Thoracic aorta (tissue), 2 donors: ENCODE results near the gene MRPL36. TPM values are rescaled to one million over a fixed set of nuclear protein-coding genes. Genes with fewer than 3 reads are reported as not detected.

Experiments
- ATAC-seq: fragments of 150-250 bp; one replicate; pipeline ENCODE4 v1.8.0; 2017; ENCODE audit warnings: low read depth; ENCODE audit not compliant: insufficient number of reproducible peaks, low FRiP score
- DNase-seq: peaks from one replicate; pipeline ENCODE4 v3.0.0-alpha.2; 2020; ENCODE audit warnings: low spot score
- H3K27ac ChIP-seq, 2 donors: fragments of 200-600 bp; sonication (generic); 1 replicate in 1 of 2; 2 replicates in 1 of 2; pipeline ENCODE4 v1.5.1; 2016; ENCODE audit warnings: mild to moderate bottlenecking in 2 of 2, moderate library complexity in 2 of 2
- H3K27me3 ChIP-seq: fragments of 200-600 bp; sonication (generic); replicated peaks from 2 replicates; pipeline ENCODE4 v1.6.0; 2016; ENCODE audit warnings: mild to moderate bottlenecking; ENCODE audit not compliant: insufficient read depth
- H3K36me3 ChIP-seq: fragments of 200-600 bp; sonication (generic); one replicate; pipeline ENCODE4 v1.5.1; 2016
- H3K4me1 ChIP-seq, 2 donors: fragments of 200-600 bp; sonication (generic); 1 replicate in 1 of 2; 2 replicates in 1 of 2; pipeline versions ENCODE4 v1.5.1 to v1.6.0; 2016; ENCODE audit warnings: low read depth in 2 of 2, mild to moderate bottlenecking in 1 of 2; ENCODE audit not compliant: control insufficient read depth in 1 of 2
- H3K4me3 ChIP-seq: fragments of 200-600 bp; sonication (generic); 2 replicates; pipeline ENCODE4 v1.5.1; 2016; ENCODE audit warnings: mild to moderate bottlenecking
- H3K9me3 ChIP-seq: fragments of 200-600 bp; sonication (generic); 2 replicates; pipeline ENCODE4 v1.5.1; 2016
- total RNA-seq, 2 donors: library from RNA; depleted of rRNA; stranded (reverse); fragments of >200 nt; gene quantifications; one replicate each; pipeline versions ENCODE4 v1.1.0 to v1.2.3, GENCODE V29; 2016
- TF ChIP-seq, protein P1 (sequence below): fragments of 200-600 bp; sonication (generic); IDR thresholded peaks from one replicate; pipeline ENCODE4 v1.5.1; 2019; ENCODE audit warnings: antibody characterized with exemption

The MRPL36 gene
- total RNA-seq, 2 donors from 2014 or later, result 26.2 to 26.9 TPM

DNA sequence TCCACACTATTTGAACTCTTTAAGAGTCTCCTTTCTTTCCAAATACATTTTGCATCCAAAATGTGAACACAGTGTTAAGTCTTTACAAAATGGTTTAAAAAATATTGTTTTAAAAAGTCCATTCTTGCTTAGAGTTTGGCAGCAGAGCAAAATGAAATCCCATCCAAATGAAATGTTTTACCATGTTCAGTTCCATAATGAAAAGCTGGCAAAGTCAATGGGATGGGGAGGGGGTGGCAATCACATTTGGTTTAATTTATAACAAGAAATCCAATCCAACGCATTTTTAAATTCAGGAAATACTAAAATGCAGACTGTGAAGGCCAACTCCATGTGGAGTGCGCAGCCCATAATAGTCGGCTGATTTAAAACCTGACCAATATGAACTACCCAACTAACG, 39.4 kb downstream of the MRPL36 start:
- Histone ChIP-seq H3K27ac (no peak overlapping the region), H3K27me3 (no peaks in the 10 kb centered on the region), H3K4me3 (no peak overlapping the region), H3K9me3 (no peaks in the 10 kb centered on the region), H3K36me3 (no peaks in the 10 kb centered on the region), H3K4me1 (no peaks in the 10 kb centered on the region)
- ATAC-seq (no peak), DNase-seq (no peak)
- TF ChIP-seq, protein P1, sequence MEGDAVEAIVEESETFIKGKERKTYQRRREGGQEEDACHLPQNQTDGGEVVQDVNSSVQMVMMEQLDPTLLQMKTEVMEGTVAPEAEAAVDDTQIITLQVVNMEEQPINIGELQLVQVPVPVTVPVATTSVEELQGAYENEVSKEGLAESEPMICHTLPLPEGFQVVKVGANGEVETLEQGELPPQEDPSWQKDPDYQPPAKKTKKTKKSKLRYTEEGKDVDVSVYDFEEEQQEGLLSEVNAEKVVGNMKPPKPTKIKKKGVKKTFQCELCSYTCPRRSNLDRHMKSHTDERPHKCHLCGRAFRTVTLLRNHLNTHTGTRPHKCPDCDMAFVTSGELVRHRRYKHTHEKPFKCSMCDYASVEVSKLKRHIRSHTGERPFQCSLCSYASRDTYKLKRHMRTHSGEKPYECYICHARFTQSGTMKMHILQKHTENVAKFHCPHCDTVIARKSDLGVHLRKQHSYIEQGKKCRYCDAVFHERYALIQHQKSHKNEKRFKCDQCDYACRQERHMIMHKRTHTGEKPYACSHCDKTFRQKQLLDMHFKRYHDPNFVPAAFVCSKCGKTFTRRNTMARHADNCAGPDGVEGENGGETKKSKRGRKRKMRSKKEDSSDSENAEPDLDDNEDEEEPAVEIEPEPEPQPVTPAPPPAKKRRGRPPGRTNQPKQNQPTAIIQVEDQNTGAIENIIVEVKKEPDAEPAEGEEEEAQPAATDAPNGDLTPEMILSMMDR, result no peak

DNA sequence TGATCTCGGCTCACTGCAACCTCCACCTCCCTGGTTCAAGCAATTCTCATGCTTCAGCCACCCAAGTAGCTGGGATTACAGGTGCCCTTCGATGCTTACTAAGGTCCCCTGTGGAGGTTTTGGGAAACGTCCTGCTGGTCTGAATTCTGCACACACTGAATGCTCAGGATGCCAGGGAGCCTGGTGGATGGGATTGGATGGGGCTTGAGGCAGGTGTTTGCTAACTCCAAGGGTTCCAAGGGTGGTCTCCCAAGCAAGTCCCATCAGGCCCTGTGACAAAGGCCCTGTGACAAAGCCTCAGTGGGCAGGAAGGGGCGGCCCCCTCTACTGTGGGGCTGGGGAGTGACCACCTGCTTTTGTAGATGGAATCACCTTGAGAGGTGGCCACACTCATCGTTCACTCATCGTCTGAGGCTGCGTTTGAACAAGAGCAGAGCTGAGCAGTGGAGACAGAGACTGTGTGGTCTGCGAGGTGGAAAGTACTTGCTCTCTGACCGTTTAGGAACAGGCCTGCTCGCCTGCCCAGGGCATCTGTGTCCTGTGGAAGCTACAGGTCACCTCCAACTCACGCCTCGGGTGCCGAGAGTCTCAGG, 40.2 kb downstream of the MRPL36 start:
- no peak overlapping the region for H3K4me3 ChIP-seq
- TF ChIP-seq, protein P1, result no peak
- no peaks in the 10 kb centered on the region for H3K9me3 ChIP-seq
- no peaks in the 10 kb centered on the region for H3K36me3 ChIP-seq
- H3K4me1 ChIP-seq, result no peaks in the 10 kb centered on the region
- H3K27ac ChIP-seq, result no peak overlapping the region
- DNase-seq (no peak), ATAC-seq (no peak)
- no peaks in the 10 kb centered on the region for H3K27me3 ChIP-seq

DNA sequence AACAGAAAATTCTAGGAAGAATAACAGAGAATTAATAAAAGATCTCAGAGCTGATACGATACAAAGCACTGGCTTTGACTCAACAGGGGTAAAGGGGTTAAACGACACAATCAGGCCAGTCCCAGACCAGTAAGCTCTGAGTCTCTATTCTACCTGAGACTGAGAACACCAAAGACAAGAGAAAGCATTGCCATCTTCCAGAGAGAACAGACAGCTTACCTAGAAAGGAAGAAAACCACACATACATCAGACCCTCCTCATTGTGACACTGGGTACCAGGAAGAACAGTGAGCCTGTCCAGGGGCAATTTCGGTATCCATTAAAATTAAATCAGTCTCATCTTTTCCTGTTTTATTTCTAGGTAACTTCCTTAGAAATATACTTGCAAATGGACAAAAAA, 41.1 kb downstream of the MRPL36 start:
- H3K36me3 ChIP-seq, result no peaks in the 10 kb centered on the region
- no peaks in the 10 kb centered on the region for H3K4me1 ChIP-seq
- H3K9me3 ChIP-seq, result no peaks in the 10 kb centered on the region
- no peak overlapping the region for H3K4me3 ChIP-seq
- ATAC-seq (no peak), DNase-seq (no peak)
- no peaks in the 10 kb centered on the region for H3K27me3 ChIP-seq
- TF ChIP-seq, protein P1, result no peak
- H3K27ac ChIP-seq, result no peak overlapping the region

DNA sequence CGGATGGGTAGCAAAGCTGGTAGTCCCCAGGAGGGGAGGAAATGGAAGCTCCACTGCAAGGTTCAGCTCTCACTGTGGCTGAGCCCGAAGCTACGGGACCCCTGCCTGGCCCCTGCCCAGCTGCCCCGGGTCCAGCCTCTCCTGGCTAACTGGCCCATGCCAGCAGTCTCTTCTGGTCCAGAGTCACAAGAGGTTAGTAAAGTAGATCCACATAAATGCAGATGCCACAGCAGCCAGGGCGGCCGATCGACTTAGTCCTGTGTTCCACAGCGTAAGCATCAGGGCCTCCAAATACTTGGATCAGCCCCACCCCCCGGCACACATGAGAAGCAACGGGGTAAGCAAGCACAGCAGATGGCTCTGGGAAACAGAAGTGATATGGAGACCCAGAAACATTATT, 42.1 kb downstream of the MRPL36 start:
- no peaks in the 10 kb centered on the region for H3K9me3 ChIP-seq
- H3K27ac ChIP-seq, result no peak overlapping the region
- no peak for DNase-seq
- H3K4me1 ChIP-seq, result no peaks in the 10 kb centered on the region
- no peaks in the 10 kb centered on the region for H3K36me3 ChIP-seq
- no peak overlapping the region for H3K4me3 ChIP-seq
- no peaks in the 10 kb centered on the region for H3K27me3 ChIP-seq
- TF ChIP-seq, protein P1, result no peak
- ATAC-seq, result no peak

DNA sequence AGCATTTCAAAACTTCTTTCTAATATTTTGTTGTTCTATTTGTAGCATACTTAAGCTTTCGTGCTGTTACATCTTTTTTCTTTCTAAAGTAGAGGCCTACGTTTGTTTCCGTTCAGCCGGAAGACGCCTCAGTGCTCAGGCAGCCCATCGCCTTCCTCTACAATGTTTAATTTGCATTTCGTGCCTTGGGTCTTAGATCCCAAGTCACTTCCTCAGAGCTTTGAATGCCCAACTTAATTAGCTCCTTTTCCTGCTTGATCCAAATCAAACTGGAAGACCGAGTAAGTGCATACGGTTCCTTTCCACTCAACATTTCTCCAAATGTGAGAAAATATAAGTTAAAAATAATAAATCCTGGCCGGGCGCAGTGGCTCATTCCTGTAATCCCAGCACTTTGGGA, 43.2 kb downstream of the MRPL36 start:
- ATAC-seq (no peak), DNase-seq (no peak)
- Histone ChIP-seq H3K4me1 (no peaks in the 10 kb centered on the region), H3K9me3 (no peaks in the 10 kb centered on the region), H3K27me3 (no peaks in the 10 kb centered on the region), H3K27ac (no peak overlapping the region), H3K4me3 (no peak overlapping the region), H3K36me3 (no peaks in the 10 kb centered on the region)
- TF ChIP-seq, protein P1, result no peak
